Colon (tissue), 2 donors: ENCODE measurements around the gene PSMD12.
"Not testable (repeated sequence)": the region's sequence is repeated elsewhere in the genome, so short reads cannot be mapped to it uniquely, and the experiment has no call there.

Experiments
- FAIRE-seq: peaks from 2 replicates; lab custom pipeline; 2012; peaks lifted over from hg19 to GRCh38; lab: Jason Lieb, UNC
- donor health status: control.
- donor health status: control.

Gene PSMD12

DNA sequence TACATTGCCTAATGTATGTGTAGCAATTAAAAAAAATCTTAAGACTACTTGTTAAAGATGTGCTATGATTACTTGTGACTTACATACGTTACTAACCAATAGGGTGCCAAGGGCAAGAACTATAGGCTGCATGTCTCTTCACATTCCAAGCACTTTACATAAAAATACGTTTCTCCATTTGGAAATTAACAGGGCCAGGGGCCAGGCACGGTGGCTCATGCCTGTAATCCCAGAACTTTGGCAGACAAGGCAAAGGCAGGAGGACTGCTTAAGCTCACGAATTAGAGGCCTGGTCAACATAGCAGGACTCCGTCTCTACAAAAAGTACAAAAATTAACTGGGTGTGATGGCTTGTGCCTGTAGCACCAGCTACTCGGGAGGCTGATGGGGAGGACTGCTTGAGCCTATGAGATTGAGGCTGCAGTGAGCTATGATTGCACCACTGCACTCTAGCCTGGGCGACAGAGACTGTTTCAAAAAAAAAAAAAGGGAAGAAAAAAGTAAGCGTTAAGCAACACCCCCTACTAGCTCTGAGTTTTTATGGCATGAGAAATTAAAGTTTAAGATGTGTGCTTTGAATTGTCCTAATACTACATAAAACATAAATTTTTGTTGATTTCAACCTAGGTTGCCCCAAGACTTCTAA is 12.3 kb downstream of the PSMD12 start:
- no peak for FAIRE-seq

DNA sequence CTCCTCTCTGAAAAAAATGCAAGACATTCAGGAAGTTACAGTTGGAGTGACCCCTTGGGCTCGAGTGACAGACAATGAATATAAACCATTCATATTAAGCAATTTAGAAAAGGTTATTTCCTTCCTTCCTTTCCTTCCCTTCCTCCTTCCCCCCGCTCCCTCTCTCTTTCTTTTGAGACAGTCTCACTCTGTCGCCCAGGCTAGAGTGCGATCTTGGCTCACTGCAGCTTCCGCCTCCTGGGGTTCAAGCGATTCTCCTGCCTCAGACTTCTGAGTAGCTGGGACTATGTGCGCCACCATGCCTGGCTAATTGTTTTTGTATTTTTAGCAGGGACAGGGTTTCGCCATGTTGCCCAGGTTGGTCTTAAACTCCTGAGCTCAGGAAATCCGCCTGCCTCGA is 13.2 kb downstream of the PSMD12 start:
- FAIRE-seq = no peak

DNA sequence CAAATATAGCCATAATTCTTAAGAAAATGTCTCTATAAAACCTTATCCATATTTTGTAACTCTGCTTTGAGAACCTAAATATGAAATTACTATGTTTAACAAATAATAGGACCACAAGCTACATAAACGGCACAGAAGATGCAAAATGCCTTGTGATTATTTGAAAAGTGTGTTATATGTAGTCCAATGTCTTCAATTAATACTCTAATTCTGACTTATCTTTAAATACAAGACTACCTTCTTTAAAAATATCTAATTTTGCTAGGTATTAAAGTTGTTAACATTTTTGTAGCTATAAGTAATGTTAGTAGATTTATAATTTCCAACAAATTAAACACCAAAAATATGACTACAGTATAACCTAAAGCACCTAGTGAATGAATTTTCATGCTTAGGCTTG is 17.0 kb downstream of the PSMD12 start:
- FAIRE-seq = no peak

DNA sequence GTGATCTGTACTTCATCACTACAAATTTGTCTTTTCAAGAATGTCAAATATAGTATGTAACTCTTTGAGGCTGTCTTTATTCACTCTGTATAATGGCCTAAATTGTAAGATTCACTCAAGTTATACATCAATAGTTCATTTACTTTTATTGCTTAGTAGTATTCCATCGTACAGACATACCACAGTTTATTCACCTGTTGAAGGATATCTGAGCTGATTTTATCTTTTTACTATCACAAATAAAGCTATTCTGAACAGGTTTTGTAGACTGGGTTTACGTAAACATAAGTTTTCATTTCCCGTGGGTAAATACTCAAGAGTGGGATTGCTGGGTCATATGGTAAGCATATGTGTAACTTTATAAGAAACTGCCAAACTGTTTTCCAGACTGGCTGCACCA is 18.6 kb downstream of the PSMD12 start:
- no peak for FAIRE-seq

DNA sequence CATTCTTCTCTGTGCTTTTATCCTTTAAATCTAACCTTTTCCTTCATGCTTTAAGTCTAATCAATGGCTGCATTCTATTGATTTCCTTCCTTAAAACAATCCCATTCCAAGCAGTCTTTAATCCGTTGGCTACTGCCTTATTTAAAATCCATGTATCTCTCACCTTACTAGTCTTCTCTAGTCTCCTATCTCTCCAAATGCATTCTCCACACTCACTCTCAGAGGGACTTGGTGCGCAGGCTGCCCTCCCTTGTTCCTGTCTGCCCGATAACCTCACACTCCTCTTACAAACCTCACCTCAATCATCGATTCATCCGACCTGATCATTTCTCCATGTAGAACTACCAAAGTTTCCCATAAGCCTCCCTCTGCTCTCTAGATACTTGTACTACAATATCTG is 23.1 kb downstream of the PSMD12 start:
- no peak for FAIRE-seq

DNA sequence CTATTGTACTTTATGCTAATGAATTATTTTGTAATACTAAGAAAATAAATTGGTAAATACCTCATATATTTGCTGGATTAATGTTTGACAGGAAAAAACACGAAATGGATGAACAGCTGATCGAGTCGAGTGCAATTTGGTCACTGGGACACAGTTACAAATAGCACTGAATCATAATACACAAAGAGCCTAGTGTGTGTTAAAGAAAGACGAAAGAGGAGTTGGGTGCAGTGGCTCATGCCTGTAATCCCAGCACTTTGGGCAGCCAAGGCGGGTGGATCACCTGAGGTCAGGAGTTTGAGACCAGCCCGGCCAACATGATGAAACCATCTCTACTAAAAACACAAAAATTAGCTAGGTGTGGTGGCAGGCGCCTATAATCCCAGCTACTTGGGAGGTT is 28.0 kb downstream of the PSMD12 start:
- not testable (repeated sequence) for FAIRE-seq

DNA sequence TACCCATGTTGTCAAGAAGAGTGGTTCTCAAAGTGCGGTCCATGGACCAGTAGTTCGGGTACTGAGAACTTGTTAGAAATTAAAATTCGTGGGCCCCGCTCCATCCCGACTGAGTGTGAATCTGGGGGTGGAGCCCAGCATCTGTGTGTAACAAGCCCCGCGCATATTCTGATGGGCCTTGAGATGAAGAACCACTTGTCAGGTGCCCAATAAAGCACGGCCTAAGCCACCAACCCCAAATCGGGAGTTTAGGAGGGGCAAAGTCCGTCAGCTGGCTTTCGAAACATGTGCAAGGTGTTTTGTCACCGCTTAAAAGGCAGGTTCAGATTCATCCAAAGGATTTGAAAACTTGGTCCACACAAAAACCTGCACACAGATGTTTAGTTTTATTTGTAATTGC is 29.5 kb downstream of the PSMD12 start:
- no peak for FAIRE-seq

DNA sequence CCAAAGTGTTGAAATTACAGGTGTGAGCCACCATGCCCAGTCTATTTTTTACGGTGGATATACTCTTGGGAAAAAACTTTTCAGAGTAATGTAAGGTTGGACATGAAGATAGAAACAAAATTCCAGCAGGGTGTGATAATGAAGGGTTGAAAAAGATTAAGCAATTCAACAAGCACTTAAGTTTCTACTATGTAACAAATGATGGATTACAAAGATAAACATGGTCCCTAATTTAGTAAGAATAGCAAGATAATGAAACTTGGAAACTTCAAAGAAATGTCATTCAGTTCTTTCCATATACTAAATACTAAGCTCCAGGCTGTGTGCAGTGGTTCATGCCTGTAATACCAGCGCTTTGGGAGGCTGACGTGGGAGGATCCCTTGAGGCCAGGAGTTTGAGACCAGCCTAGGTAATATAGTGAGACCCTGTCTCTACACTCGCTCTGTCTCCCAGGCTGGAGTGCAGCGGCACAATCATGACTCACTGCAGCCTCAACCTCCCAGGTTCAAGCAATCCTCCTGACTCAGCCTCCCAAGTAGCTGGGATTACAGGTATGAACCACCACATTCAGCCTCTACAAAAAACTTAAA is 31.0 kb downstream of the PSMD12 start:
- no peak for FAIRE-seq

DNA sequence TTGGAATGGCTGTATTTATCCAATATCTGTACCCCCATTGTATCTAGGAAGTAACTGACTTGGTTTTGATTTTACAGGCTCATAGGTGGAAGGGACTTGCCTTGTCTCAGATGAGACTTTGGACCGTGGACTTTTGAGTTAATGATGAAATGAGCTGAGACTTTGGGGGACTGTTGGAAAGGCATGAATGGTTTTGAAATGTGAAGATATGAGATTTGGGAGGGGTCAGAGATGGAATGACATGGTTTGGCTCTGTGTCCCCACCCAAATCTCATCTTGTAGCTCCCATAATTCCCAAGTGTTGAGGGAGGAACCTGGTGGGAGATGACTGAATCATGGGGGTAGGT is 34.2 kb downstream of the PSMD12 start:
- not testable (repeated sequence) for FAIRE-seq

DNA sequence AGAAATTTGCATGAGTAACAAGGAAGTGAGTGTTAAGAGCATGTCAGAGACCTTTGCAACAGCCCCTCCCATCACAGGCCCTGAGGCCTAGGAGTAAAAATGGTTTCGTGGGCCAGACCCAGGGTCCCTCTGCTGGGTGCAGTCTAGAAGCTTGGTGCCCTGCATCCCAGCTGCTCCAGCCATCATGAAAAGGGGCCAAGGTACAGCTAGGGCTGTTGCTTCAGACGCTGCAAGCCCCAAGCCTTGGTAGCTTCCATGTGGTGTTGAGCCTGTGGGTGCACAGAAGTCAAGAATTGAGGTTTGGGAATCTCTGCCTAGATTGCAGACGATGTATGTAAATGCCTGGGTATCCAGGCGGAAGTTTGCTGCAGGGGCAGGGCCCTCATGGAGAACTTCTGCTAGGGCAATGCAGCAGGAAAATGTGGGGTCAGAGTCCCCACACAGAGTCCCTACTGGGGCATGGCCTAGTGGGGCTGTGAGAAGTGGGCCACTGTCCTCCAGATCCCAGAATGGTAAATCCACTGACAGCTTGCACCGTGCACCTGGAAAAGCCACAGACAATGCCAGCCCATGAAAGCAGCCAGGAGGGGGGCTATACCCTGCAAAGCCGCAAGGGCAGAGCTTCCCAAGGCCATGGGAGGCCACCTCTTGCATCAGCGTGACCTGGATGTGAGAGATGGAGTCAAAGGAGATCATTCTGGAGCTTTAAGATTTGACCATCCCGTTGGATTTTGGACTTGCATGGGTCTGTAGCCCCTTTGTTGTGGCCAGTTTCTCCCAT is 34.8 kb downstream of the PSMD12 start:
- FAIRE-seq = not testable (repeated sequence)

DNA sequence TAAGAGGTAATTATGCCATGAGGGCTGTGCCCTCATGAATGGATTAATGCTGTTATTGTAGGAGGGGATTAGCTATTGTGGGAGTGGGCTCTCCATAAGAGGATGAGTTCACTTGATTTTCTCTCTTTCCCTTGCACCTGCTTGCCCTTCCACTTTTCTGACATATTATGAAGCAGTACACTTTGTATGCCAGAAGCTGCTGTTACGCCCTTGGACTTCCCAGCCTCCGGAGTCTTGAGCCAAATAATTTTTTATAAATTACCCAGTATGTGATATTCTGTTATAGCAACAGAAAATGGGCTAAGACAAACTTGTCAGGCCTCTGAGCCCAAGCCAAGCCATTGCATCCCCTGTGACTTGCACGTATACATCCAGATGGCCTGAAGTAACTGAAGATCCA is 38.4 kb downstream of the PSMD12 start:
- FAIRE-seq = no peak

DNA sequence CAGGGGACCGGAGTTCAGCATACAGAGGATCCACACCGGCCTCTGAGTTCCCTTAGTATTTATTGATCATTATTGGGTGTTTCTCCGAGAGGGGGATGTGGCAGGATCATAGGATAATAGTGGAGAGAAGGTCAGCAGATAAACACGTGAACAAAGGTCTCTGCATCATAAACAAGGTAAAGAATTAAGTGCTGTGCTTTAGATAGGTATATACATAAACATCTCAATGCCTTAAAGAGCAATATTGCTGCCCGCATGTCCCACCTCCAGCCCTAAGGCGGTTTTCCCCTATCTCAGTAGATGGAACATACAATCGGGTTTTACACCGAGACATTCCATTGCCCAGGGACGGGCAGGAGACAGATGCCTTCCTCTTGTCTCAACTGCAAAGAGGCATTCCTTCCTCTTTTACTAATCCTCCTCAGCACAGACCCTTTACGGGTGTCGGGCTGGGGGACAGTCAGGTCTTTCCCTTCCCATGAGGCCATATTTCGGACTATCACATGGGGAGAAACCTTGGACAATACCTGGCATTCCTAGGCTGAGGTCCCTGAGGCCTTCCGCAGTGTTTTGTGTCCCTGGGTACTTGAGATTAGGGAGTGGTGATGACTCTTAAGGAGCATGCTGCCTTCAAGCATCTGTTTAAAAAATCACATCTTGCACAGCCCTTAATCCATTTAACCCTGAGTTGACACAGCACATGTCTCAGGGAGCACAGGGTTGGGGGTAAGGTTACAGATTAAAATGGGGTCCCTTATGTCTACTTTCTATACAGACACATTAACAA is 39.2 kb downstream of the PSMD12 start:
- not testable (repeated sequence) for FAIRE-seq

DNA sequence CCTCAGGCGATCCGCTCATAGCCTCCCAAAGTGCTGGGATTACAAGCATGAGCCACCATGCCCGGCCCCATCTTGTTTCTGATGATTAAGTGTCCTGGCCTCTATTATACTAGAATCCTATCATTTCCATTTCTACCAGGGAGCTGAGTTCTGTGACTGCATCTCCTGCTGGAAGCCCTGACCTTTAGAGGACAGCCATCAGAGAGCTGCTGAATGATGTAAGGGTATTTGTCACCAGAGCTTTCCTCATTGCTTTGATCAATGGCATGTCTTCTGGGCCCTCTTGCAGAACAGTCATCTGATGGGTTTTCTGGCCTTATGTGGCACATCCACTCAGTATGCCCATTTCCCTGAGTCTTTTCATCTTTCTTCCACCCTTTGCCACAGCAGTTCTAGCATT is 39.9 kb downstream of the PSMD12 start:
- FAIRE-seq = no peak

DNA sequence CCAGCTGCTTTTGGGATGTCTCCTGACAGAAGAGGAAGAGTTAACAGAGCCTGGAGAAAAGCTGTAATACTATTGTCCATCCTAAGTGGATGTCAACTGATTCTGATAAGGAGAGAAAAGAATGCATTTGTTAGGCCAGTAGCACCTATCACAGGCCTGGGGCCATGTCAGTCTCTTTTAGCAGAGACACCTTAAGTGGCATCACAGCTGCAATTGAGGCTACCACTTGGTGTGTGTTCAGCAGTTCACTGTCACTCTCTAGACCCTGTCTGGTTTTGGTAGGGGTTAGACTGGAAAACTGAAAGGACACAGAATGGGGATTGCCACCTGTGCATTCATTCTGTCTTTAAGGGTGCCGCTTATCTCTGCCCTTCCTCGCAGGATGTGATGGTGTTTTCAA is 42.0 kb downstream of the PSMD12 start:
- no peak for FAIRE-seq

DNA sequence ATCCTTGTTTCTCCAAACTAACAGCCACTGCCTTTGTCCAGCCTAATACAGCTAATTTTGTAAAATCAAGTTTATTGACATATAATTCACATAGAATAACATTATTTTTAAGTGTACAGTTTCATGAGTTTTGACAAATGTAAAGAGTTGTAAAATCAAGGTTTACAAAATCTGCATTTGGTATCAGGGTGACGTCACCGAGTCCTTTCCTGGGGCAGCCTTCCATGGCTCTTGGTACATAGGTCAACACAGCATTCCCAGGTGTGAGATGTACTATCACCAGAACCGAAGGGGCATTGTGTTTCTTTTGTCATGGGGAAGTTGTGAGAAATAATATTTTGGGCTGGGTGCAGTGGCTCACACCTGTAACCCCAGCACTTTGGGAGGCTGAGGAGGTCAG is 42.9 kb downstream of the PSMD12 start:
- no peak for FAIRE-seq

DNA sequence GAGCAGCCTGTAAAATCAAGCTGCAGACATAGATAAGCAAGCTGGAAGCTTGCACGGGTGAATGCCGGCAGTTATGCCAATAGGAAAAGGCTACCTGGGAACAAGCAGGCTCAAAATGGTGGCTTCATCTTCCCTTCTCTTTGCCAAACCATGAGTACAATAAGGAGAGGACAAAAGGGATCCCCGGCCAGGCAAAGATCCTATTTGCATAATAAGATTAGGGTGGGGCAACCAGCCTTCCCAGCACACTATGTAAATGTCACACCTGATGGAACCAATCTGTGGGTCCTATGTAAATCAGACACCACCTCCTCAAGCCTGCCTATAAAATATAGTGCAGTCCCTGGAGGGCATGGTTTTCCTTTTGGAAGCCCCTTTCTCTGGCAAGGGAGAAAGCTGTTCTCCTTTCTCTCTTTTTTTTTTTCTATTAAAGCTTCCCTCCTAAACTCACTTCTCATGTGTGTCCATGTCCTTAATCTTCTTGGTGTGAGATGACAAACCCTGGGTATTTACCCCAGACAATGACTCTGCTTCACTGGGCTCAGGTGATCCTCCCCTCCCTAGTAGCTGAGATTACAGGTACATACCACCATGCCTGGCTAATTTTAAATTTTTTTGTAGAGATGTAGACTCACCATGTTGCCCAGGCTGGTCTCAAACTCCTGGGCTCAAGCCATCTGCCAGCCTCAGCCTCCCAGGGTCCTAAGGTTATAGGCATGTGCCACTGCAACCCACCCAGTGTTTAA is 44.2 kb downstream of the PSMD12 start:
- FAIRE-seq = no peak

DNA sequence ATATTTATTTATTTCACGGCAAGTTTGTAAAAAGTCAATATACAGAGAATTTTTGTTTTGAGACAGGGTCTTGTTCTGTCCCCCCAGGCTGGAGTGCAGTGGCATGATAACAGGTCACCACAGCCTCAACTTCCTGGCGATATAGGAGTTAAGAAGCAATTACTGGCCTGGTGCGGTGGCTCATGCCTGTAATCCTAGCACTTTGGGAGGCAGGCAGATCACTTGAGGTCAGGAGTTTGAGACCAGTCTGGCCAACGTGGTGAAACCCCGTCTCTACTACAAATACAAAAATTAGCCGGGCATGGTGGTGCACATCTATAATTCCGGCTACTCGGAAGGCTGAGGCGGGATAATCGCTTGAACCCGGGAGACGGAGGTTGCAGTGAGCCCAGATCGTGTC is 44.9 kb downstream of the PSMD12 start:
- not testable (repeated sequence) for FAIRE-seq

DNA sequence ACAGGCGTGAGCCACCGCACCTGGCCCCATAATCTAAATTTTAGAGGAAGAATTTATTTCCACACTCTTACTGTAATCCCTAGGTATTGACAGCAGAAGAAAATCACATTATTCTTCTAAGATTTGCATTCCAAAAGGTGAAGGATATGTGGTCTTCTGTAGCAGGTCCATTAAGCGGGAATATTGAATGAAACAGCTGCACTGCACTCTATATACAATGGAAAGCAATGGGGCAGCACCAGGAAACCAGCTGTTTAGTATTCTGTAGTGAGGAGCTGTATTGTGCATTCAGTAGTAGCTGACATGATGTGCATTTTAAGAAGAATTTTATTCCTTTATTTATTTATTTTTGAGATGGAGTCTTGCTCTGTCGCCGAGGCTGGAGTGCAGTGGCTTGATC is 49.6 kb downstream of the PSMD12 start:
- FAIRE-seq = no peak

DNA sequence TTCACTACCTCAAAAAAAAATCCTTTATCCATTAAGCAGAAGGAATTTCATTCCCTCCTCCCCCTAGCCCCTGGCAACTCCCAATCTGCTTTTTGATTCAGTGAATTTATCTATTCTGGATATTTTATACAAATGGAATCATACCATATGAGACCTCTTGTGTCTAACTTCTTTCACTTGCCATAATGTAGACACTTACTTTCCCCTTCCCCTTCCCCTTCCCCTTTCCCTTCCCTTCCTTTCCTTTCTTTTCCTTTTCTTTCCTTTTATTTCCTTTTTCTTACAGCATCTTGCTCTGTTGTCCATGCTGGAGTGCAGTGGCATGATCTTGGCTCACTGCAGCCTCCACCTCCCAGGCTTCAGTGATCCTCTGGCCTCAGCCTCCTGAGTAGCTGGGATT is 50.5 kb downstream of the PSMD12 start:
- FAIRE-seq = no peak

DNA sequence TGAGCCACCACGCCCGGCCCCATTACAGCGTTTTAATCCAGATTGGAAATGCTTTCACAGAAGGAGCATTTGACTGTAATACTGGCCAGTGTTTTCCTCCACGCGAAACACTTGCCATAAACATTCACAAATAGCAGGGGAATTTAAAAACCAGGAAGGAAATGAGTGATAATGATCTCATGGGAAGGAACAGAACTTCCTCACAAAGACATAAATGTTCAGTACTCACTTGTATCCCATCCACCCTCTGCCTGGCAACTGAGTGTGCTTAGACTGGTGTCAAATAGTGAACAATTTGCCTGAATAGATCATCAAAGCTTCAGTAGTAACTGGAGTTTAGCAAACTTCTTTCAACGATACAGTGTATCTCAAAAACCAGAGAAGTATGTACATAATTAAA is 54.1 kb downstream of the PSMD12 start:
- FAIRE-seq = no peak

DNA sequence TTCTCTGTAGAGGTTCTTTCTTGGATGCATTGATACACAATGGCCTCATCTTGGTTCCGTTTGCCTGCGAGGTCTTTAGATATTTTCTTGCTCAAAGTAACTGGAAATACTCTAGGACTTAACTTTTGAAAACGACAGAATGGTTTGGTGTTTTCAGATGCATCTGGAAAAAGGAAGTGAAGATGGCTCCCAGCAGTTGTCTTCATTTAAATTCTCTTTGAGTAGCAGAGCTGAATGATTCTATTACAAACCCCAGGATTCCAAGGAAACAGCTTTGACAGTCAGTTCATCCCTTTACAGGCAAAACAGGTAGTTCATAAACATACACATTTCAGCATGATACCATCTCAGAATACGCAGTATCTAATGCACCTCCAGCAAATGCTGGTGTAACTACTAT is 54.8 kb downstream of the PSMD12 start:
- FAIRE-seq = no peak

DNA sequence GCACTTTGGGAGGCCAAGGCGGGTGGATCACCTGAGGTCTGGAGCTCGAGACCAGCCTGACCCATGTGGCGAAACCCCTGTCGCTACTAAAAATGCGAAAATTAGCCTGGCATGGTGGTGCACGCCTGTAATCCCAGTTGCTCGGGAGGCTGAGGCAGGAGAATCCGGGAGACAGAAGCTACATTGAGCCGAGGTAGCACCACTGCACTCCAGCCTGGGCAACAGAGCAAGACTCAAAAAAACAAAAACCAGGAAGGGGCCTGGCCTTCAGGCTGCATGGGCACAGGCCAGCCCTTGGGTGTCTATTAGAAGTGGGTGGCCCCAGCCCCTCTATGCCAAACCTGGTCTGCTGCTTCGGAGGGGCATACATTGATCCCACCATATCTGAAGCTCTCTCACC is 56.0 kb downstream of the PSMD12 start:
- no peak for FAIRE-seq
